ENCODE data around the gene KXD1.

The KXD1 gene

GRCh38 chr19:18618236-18618635 is 60.6 kb downstream of the KXD1 start:
- no peak for DNase-seq

All from activated naive CD4-positive, alpha-beta T cell treated with anti-CD3 and anti-CD28 coated beads, Interleukin-2, amount 50 U/mL, for 16 hours (primary cell).